ENCODE results near the gene RHOBTB1.

Gene RHOBTB1

DNA sequence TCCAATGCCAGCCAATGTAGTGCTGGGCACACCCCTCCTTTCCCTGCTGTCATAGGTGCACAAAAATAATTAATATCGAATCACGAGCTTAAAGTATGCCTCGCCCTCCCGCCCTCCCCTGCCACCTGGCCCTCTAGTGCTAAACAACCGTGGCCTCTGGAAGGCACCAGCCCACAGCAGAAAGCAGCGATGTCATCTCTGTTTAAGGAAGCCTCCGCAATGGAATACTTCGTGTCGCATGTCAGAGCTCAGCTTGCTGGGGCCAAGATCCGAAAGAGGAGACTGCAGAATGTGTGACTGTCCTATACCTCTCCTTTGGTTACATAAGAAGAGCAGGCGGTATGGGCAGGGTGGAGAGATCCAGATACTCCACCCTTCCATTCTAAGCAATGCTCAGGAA, 71.5 kb downstream of the RHOBTB1 start:
- TF ChIP-seq, protein P1, sequence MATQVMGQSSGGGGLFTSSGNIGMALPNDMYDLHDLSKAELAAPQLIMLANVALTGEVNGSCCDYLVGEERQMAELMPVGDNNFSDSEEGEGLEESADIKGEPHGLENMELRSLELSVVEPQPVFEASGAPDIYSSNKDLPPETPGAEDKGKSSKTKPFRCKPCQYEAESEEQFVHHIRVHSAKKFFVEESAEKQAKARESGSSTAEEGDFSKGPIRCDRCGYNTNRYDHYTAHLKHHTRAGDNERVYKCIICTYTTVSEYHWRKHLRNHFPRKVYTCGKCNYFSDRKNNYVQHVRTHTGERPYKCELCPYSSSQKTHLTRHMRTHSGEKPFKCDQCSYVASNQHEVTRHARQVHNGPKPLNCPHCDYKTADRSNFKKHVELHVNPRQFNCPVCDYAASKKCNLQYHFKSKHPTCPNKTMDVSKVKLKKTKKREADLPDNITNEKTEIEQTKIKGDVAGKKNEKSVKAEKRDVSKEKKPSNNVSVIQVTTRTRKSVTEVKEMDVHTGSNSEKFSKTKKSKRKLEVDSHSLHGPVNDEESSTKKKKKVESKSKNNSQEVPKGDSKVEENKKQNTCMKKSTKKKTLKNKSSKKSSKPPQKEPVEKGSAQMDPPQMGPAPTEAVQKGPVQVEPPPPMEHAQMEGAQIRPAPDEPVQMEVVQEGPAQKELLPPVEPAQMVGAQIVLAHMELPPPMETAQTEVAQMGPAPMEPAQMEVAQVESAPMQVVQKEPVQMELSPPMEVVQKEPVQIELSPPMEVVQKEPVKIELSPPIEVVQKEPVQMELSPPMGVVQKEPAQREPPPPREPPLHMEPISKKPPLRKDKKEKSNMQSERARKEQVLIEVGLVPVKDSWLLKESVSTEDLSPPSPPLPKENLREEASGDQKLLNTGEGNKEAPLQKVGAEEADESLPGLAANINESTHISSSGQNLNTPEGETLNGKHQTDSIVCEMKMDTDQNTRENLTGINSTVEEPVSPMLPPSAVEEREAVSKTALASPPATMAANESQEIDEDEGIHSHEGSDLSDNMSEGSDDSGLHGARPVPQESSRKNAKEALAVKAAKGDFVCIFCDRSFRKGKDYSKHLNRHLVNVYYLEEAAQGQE (IDR thresholded peaks at IDR 0.05; ENCODE audit: low read depth), result no peak
- TF ChIP-seq EGR1 (IDR thresholded peaks at IDR 0.05) (no peak), TEAD4 (IDR thresholded peaks at IDR 0.05) (no peak), TAF1 (IDR thresholded peaks at IDR 0.05; ENCODE audit: low read depth) (no peak), RAD21 (IDR thresholded peaks at IDR 0.05; ENCODE audit: low read depth) (no peak), NFIC (IDR thresholded peaks at IDR 0.05) (no peak), YY1 (IDR thresholded peaks at IDR 0.05; ENCODE audit: low read depth) (no peak), FOXM1 (IDR thresholded peaks at IDR 0.05; ENCODE audit: borderline replicate concordance, low read depth) (no peak), CEBPB (IDR thresholded peaks at IDR 0.05) (no peak), CREB1 (IDR thresholded peaks at IDR 0.05; ENCODE audit: low read depth) (no peak), ZBTB7A (IDR thresholded peaks at IDR 0.05; ENCODE audit: low read depth) (no peak)

DNA sequence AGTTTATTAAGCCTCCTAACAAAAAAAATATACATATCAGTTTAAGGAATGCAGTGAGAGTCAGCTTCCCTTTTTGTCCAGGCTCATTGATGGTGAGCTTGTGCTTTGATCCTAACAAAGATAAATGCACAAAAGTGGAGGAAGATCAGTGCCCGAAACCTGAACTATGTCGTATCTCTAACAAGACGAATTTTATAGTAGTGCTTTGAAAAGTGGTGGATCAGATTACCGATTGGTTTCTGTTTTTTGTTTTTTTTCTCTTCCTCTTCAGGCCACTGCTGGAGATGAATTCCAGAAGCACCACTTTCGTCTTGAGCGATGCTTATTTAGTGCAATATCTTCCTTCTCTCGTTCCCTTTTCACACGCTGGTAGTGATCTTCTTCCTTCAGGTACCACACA, 72.8 kb downstream of the RHOBTB1 start:
- no peak for TF ChIP-seq TAF1 (IDR thresholded peaks at IDR 0.05; ENCODE audit: low read depth)
- TF ChIP-seq, protein P2, sequence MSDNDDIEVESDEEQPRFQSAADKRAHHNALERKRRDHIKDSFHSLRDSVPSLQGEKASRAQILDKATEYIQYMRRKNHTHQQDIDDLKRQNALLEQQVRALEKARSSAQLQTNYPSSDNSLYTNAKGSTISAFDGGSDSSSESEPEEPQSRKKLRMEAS (IDR thresholded peaks at IDR 0.05), result no peak
- TF ChIP-seq, protein P1 (IDR thresholded peaks at IDR 0.05; ENCODE audit: low read depth), result no peak
- TF ChIP-seq ZBTB7A (IDR thresholded peaks at IDR 0.05; ENCODE audit: low read depth), result no peak
- TF ChIP-seq, protein P3, sequence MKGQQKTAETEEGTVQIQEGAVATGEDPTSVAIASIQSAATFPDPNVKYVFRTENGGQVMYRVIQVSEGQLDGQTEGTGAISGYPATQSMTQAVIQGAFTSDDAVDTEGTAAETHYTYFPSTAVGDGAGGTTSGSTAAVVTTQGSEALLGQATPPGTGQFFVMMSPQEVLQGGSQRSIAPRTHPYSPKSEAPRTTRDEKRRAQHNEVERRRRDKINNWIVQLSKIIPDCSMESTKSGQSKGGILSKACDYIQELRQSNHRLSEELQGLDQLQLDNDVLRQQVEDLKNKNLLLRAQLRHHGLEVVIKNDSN (IDR thresholded peaks at IDR 0.05), result no peak
- no peak for TF ChIP-seq FOXM1 (IDR thresholded peaks at IDR 0.05; ENCODE audit: borderline replicate concordance, low read depth)

DNA sequence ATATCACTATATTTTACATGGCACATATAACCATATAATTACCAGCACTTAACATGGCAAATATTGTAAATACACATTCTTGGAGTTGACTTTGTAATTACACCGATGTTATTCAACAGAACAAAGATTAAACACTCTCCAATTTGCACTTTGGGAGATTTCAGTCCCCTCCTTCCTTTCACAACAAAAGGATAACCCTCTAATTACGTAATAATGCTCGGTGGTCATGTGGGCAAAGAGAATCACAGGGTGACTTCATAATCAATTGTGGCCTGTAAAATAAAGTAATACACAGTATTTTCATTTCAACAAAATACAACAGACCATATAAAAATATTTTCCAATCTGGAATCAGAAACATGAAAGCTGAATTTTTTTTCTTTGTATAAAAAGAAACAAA, 73.2 kb downstream of the RHOBTB1 start:
- TF ChIP-seq, protein P2 (IDR thresholded peaks at IDR 0.05), result no peak
- TF ChIP-seq CEBPB (IDR thresholded peaks at IDR 0.05), result no peak
- no peak for TF ChIP-seq TAF1 (IDR thresholded peaks at IDR 0.05; ENCODE audit: low read depth)
- TF ChIP-seq YY1 (IDR thresholded peaks at IDR 0.05; ENCODE audit: low read depth), result no peak
- TF ChIP-seq TCF12 (IDR thresholded peaks at IDR 0.05; ENCODE audit: low read depth), result no peak
- TF ChIP-seq ZBTB7A (IDR thresholded peaks at IDR 0.05; ENCODE audit: low read depth), result no peak
- TF ChIP-seq EP300 (IDR thresholded peaks at IDR 0.05; ENCODE audit: borderline replicate concordance), result no peak
- TF ChIP-seq, protein P1 (IDR thresholded peaks at IDR 0.05; ENCODE audit: low read depth), result no peak
- TF ChIP-seq NFIC (IDR thresholded peaks at IDR 0.05), result no peak
- TF ChIP-seq TEAD4 (IDR thresholded peaks at IDR 0.05), result no peak
- no peak for TF ChIP-seq RAD21 (IDR thresholded peaks at IDR 0.05; ENCODE audit: low read depth)
- TF ChIP-seq FOXM1 (IDR thresholded peaks at IDR 0.05; ENCODE audit: borderline replicate concordance, low read depth), result no peak
- no peak for TF ChIP-seq EGR1 (IDR thresholded peaks at IDR 0.05)
- TF ChIP-seq, protein P3 (IDR thresholded peaks at IDR 0.05), result no peak
- TF ChIP-seq CREB1 (IDR thresholded peaks at IDR 0.05; ENCODE audit: low read depth), result no peak

DNA sequence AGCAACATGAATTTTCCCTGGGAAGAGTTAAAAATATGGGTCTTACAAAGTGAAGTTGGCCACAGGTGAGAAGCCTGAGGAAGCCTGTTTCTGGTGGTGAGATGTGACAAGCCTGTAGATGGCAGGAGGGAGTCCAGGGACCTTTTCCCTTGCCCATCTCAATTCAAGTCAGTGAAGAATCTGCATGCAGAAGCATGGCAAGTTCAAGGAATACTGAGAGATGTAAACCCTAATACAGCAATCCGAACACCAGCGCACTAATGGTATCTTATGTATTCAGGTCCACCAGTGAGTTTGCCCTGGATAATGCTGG, 73.6 kb downstream of the RHOBTB1 start:
- TF ChIP-seq EP300 (IDR thresholded peaks at IDR 0.05; ENCODE audit: borderline replicate concordance), result no peak
- TF ChIP-seq TAF1 (IDR thresholded peaks at IDR 0.05; ENCODE audit: low read depth), result no peak
- TF ChIP-seq, protein P2 (IDR thresholded peaks at IDR 0.05), result no peak
- TF ChIP-seq TCF12 (IDR thresholded peaks at IDR 0.05; ENCODE audit: low read depth), result no peak
- no peak for TF ChIP-seq RAD21 (IDR thresholded peaks at IDR 0.05; ENCODE audit: low read depth)

Measured in Ishikawa (cell line).